ENCODE data around the gene XAB2.

Gene XAB2

DNA sequence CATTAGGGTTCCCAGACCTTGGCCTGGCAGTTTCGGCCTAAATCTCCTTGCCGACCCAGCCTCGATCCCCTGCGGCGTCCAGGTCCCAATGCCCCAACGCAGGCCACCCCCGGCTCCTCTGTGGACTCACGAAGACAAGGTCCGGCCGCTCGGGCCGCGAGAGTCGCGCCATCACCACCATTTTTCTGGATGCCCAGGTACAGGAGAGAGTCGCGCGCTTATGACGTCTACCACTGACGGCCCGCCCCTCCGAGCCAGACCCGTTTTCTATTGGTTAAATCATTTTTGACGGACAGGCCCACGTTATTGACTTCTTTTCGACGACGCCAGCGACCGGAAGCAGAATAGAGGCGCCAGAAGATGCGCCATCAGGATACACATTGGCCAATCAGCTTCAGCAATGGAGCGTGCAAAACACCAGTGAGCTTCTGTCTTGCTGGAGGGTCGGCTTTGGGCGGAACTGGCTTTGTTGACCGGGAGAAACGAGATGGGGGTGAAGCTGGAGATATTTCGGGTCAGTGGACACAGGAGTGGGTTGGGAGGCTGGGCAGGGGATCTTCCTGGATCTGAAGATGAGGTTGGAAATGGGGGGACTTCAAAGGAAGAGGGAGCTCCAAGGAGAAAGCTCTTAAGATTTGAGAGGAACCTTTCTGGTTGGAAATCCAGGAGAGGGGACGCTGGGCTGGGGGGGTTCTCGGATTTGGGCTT, at the start of gene XAB2, which contains the start of gene PET100:
Gene XAB2 (minus strand): TSS at position 199 of the 708 bp plus-strand sequence. CDS start 18 bp downstream, at position 181.
Gene PET100 (plus strand): TSS at position 447 of the 708 bp plus-strand sequence. CDS start 41 bp downstream, at position 488.
- TF ChIP-seq, protein P1, sequence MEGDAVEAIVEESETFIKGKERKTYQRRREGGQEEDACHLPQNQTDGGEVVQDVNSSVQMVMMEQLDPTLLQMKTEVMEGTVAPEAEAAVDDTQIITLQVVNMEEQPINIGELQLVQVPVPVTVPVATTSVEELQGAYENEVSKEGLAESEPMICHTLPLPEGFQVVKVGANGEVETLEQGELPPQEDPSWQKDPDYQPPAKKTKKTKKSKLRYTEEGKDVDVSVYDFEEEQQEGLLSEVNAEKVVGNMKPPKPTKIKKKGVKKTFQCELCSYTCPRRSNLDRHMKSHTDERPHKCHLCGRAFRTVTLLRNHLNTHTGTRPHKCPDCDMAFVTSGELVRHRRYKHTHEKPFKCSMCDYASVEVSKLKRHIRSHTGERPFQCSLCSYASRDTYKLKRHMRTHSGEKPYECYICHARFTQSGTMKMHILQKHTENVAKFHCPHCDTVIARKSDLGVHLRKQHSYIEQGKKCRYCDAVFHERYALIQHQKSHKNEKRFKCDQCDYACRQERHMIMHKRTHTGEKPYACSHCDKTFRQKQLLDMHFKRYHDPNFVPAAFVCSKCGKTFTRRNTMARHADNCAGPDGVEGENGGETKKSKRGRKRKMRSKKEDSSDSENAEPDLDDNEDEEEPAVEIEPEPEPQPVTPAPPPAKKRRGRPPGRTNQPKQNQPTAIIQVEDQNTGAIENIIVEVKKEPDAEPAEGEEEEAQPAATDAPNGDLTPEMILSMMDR (IDR thresholded peaks at IDR 0.05), result no peak
- Histone ChIP-seq H3K4me3 (peak within 1 kb of the TSS; percentile 99), H3K27ac (peak within 1 kb of the TSS; percentile 84 to 91)
- DNase-seq (ENCODE audit: low spot score), result peak; percentile 98

DNA sequence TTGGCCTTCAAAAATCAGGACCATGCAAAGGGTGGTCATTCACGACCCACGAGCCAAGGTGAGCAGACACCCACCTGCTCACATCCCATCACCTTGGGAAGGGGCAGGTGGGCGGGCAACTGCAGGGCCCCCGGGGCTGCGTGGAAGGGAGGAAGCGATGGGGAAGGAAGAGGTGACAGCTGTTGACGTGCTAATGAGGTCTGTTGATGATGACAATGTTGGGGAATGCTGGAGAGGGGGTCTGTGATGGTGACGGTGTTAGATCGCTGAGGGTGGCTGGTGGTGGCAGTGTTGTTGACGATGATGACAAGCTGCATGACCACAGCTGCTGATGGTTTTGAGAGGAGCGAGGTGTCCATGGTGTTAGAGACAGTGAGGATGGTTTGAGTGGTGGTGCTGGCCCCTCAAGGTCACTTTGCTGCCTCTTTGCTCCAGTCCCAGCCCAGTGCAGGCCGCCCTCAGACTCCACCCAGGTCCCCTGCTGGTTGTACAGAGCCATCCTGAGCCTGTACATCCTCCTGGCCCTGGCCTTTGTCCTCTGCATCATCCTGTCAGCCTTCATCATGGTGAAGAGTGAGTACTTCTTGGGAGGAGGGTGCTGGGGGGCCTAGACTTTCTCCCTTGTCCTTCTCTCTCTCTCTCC, 48.4 kb upstream of the XAB2 start:
- Histone ChIP-seq H3K4me3 (no peak overlapping the region), H3K27ac (no peak overlapping the region)
- TF ChIP-seq, protein P1 (IDR thresholded peaks at IDR 0.05), result no peak
- no peak for DNase-seq (ENCODE audit: low spot score)

DNA sequence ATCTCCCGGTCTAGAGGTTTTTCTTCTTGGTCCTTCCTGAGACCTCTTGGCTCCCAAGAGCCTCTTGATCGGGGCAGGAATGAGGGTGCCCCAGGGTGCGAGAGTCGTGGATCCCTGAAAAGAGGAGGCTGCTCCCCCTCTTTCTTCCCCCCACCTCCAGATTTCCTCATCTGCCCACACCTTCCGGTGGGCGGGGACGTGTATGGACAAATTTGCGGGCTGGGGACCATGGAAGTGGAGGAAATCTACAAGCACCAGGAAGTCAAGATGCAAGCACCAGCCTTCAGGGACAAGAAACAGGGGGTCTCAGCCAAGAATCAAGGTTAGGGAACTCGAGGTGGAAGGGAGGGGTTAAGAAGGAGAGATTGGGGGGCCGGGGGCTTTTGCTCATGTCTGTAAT, 47.5 kb upstream of the XAB2 start, which contains the start of gene MCEMP1:
Gene MCEMP1 (plus strand): TSS at position 237 of the 400 bp plus-strand sequence. CDS start 31 bp downstream, at position 268.
- TF ChIP-seq, protein P1 (IDR thresholded peaks at IDR 0.05), result no peak
- no peak within 1 kb of the TSS for H3K27ac ChIP-seq
- peak within 1 kb of the TSS; percentile 7 for H3K4me3 ChIP-seq
- no peak for DNase-seq (ENCODE audit: low spot score)

DNA sequence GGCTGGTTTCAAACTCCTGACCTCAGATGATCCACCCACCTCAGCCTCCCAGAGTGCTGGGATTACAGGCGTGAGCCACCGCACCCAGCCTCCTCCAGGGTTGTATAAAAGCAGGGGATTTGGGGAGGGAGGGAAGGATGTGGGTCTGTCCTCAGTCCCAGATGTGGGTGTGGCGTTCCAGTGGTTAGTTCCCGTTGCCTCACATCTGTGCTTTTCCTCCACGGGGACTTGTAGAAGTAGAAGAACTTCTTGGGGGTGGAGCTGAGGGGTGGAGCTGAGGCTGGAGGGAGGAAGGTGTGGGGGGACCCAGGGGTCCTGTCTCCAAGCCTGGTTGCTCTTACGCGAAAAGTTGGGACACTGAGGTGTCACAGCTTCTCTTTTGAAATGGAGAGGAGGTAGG, 47.0 kb upstream of the XAB2 start:
- TF ChIP-seq, protein P1 (IDR thresholded peaks at IDR 0.05), result no peak
- peak overlapping the region; percentile 7 for H3K4me3 ChIP-seq
- no peak overlapping the region for H3K27ac ChIP-seq
- no peak for DNase-seq (ENCODE audit: low spot score)

DNA sequence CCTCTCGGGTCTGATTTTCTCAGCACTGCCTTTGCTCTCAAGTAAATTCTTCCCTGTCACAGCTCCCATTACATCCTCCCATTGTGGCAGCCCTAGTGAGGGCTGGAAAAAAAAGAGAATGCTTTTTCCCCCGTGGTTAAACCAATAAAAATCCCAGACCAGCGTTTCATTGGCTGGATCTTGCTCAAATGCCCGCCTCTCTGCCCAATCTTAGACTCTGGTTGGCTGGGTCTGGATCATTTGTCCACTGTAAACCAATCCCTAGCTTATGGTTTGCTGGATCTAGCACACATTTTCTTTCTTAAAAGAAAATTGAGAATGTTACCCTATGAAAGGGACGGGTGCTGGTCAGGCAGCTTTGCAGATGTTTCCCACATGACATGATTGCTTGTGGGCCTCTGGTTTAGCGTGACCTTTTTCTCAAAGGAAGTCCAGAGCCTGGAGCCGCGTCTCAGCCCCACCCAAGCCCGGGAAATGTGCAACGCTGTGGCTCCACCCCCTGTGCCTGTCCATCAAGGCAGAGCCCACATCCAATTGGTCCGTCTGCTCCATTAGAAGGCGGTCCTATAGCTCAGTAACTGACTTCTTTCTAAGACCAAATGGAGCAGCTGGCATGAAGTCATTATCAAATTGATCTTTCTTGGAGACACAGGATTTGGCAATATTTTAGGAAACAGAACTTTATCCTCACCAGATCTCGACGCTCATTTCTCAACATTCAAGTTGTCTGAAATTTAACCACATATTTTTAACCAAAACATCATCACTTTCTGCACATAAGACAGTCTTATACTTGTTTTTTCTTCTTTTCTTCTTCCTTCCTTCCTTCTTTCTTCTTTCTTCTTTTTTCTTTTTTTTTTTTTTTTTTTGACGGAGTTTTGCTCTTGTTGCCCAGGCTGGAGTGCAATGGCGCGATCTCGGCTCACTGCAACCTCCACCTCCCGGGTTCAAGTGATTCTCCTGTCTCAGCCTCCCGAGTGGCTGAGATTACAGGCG, 45.0 kb upstream of the XAB2 start:
- H3K27ac ChIP-seq, result peak overlapping the region in 1 of 2 donors; percentile 36
- TF ChIP-seq, protein P1 (IDR thresholded peaks at IDR 0.05), result no peak
- no peak for DNase-seq (ENCODE audit: low spot score)
- H3K4me3 ChIP-seq, result no peak overlapping the region

DNA sequence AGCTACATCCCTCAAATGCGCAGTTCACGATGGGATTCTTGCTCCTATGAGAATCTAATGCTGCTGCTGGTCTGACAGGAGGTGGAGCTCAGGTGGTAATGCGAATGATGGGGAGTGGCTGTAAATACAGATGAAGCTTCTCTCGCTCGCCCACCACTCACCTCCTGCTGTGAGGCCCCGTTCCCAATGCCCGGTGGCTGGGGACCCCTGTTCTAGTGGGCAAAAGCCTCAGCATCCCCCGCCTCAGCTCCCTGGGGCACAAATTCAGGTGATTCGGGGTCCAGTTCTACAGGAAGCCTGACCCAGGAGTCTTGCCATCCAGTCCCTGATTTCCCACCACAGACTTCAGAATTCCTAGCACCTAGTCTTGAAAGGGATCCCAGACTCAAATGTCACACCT, 43.2 kb upstream of the XAB2 start:
- DNase-seq (ENCODE audit: low spot score), result no peak
- Histone ChIP-seq H3K27ac (no peak overlapping the region), H3K4me3 (no peak overlapping the region)
- TF ChIP-seq, protein P1 (IDR thresholded peaks at IDR 0.05), result no peak

Data from coronary artery (tissue), 2 donors.